GM19193 (cell line): ENCODE measurements around the gene JMJD8.
A peak's percentile ranks its signal among the peaks of the same experiment; 100 is the strongest.

Experiments used
- POLR2A ChIP-seq: IDR thresholded peaks from 4 replicates; pipeline ENCODE4 v1.6.1; 2011; ENCODE audit not compliant: insufficient read depth, insufficient read length; ENCODE audit errors: extremely low read depth

Gene JMJD8

DNA sequence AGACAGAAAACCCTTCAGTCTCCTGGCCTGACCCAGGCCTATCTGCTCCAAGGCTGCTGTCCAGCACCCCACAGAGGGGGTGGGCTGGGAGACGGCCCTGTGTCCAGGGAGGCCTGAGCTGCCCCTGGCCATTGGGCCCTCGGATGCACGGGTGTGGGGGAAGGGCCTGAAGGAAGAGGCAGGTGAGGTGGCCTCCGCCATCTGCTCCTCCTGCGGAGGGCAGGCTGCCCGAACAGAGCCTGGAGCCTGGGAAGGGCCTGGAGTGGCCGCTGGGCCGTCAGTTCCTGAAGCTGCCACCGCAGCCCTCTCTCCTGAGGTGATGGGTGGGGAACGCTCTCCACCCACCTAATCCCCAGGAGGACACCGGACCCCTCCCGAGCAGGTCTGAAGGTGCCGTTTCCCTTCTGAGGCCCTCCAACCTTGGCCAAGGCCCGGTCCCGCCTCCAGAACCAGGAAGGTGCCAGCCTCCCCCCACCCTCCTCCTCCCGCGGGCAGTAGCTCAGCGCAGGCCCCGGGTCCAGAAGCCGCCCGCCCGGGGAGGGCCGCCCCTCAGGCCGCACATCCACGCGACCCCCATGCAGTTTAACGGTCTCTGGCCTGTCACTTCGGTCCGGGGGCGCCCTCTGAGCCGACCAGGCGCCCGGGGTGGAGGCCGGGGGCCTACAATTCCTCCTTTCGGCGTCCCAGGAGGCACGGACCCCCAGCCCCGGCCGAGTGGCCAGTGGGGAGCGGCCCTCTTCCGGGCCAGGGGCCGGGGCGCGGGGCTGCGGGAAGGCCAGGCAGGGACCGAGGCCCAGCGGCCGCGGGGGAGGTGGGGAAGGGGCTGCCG, 20.6 kb upstream of the JMJD8 start:
- TF ChIP-seq POLR2A, result no peak

- no peak for TF ChIP-seq POLR2A
These were observed 19.9 kb upstream of the JMJD8 start for GRCh38 chr16:704047-704446.

GRCh38 chr16:703406-703805, 19.3 kb upstream of the JMJD8 start:
- TF ChIP-seq POLR2A, result no peak

DNA sequence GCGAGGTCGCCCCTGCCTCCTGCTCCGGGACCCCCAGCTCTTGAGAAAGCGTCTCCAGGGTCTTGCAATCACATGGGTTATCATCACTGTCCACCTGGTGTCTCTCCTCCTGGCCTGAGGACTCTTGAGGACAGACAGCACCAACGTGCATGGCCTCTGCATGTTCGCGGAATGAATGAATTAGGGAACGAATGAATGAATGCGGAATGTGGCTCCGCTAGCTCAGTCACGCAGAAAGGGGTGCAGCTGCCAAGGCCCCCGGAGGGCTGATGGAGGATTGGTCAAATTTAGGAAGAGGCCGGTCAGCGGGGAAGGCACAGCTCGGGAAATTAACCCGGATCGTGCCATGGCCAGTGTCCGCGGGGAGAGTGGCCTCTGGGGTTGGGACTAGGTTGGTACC, 18.2 kb upstream of the JMJD8 start:
- no peak for TF ChIP-seq POLR2A

DNA sequence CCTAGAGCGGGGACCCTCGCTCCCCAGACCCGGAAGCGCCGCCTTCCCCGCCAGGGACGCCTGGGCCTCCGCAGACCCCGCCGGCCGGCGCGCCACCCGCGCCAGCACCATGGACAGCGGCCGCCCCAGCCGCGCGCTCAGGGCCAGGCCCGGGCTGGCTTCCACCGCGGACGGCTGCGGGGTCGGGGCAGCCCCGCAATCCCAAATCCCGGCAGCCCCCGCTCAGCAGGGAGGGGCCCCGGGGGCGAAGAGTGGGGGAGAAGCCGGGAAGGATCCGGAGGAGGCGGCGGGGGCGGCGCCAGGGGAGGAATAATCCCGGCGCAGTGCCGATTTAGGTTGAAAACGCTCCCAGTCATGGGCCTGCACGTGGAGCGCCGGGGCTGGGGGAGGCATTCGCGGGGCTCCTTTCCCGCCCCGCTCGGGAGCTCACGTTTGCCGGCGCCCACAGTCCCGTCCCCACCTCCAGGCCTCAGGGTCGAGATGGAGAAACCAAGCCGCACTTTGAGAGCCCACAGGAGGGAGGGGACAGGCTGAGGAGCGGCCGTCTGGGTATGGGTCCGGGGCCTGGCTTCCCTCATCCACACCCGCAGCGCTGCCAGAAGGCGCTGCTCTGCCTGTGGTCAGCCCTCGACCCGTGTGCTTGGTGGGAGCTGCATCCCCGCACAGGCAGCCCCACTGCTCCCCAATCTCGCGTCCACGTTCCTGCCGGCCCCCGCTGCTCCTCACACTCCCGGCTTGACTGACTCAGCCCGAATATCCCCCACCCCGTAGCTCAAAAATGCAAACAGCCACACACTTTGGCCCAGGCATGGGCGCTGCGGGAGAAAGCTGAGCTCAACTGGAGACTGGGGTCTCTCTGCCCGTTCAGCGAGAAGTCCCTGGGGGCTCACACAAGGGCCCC, 16.8 kb upstream of the JMJD8 start:
- TF ChIP-seq POLR2A, result no peak

GRCh38 chr16:698911-699671, 15.0 kb upstream of the JMJD8 start:
- TF ChIP-seq POLR2A, result no peak

- TF ChIP-seq POLR2A, result peak; percentile 33
These were observed 11.4 kb upstream of the JMJD8 start for GRCh38 chr16:695355-696089.

DNA sequence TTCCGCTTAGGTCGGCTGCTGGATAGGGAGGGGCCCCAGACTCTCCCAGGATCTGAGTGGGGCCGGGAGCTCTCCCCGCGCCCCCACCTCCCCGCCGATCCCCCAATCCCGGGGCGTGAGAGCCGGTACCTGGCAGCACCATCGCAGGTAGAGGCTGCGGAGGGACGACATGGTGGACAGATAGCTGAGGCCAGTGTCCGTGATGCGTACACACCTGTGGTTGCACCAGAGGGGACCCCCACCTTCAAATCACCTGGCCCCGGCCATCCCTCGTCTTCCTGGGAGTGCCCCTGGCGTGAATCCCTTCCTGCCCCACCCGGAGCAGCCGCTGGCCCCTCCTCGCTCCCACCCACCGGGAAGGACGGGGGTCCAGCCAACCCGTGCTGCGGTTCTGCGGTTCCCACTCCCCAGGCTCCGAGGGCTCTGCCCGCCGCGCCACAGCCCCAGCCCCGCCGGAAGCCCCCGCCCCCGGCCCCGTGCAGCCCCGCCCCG, 10.8 kb upstream of the JMJD8 start:
- TF ChIP-seq POLR2A, result no peak

DNA sequence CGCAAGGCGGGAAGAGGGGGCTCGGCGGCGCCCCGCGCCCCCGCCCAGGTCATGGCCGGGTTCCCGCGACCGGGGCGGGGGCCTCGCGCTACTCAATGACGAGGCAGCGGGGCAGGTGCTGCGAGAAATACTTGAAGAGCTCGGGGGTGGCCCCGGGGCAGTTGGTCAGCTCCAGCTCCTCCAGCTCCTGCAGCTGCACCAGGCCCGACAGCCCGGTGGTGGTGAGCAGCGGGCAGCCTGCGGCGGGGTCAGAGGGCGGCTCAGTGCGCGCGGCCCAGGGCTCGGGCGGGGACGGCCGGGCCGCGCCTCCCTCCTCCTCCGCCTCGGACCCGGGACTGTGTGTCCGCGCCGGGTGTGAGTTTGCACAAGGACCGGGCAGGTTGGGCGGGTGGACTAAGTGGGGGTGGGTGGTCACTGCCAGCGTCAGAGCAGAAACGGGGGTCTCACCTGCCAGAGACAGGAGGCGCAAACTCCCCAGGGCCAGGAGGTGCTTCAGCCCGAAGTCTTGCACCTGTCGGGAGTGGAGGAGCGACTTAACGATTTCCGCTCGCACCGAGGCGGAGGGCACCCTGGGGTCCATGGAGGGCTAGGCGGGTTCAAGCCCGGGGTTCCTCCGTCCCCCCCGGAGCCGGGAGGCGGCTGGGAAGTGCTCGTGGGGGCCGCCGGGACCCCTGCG, 10.2 kb upstream of the JMJD8 start:
- TF ChIP-seq POLR2A, result no peak

DNA sequence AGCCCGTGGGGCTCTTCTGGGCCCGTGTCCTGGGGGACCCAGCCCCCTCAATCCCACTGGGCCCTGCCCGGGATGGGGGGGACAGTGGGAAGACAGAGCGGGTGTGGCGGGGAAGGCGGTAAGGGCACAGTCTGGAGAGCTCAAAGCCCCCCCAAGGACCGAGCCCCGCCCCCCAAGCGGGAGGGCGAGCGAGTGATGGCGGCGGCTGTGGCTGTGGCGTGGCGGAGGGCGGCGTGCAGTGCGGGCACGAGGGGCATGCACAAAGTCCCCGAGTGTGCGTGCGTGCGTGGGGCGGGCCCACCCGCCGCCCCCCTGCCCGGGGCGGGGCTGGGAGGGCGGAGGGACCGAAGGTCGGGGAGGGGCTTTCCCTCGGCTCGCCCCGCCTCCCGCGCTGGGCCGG, 9.6 kb upstream of the JMJD8 start:
- no peak for TF ChIP-seq POLR2A

GRCh38 chr16:693364-693763, 9.2 kb upstream of the JMJD8 start:
- TF ChIP-seq POLR2A, result no peak

DNA sequence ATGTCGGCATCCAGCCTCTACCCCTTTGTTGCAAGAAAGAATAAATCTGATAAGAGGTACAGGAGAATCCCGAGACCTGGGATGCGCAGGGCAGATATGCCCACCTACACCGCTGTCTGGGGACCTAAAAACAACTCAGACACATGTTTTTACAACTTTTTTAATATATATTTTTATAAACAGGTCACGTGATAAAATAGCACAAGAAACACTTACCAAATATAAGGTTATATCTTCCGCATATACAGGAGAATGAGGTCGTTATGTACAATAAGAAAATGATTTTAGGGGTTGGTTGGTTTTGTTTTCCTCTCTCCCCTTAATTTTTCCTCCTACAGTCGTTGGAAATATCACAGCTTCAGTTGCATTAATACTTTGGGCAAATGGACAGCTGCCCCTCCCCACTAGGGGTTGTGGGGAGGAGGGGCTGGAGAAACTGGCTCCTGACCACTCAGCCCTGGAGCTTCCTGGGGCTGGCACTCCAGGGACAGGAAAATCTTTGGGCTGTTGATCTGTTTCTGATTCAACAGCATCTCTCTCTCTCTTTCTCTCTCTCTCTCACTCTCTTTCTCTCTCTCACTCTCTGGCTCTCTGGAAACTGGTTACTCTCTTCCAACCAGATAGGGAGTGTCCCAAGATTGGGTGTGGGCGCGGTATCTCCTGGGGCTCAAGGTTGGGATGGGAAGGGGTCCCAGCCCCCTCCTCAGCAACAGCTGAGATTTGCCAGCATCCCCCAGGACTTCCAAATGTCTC, 8.4 kb upstream of the JMJD8 start:
- TF ChIP-seq POLR2A, result no peak
